ENCODE results near the gene VAMP1. TPM values are rescaled to one million over a fixed set of nuclear protein-coding genes. Genes with fewer than 3 reads are reported as not detected.

Gene VAMP1
- total and polyA plus RNA-seq, 9 of the 15 experiments (the other 6 are each of a cell fraction or from before 2014, with no cell fraction given), result 0.76 to 13.2 (median 4.2) TPM

DNA sequence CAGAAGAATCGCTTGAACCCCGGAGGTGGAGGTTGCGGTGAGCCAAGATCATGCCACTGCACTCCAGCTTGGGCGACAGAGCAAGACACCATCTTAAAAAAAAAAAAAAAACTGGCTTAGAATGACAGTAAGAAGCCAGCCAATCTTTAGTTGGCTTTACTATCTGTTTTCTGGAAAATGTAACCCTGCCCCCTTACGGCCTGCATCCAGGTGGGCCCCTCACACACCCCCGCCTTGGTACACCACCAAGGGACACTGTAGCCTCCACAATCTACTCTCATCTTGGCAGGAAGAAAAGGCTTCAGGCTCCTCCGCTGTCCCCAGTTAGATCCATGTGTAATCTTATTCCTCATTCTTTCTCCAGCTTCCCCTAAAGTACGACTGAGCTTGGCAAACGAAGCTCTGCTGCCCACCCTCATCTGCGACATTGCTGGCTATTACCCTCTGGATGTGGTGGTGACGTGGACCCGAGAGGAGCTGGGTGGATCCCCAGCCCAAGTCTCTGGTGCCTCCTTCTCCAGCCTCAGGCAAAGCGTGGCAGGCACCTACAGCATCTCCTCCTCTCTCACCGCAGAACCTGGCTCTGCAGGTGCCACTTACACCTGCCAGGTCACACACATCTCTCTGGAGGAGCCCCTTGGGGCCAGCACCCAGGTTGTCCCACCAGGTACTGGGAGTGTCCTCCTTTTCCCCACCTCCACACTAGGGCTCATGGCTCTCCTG, 12.0 kb downstream of the VAMP1 start:
- Histone ChIP-seq H3K79me2 (ENCODE audit: control insufficient read depth, insufficient read depth, low read length) (no peaks in the 10 kb centered on the region), H3K9me1 (ENCODE audit: control insufficient read depth, insufficient read depth, low read length) (no peaks in the 10 kb centered on the region), H3K36me3 (ENCODE audit: control insufficient read depth, insufficient read depth, low read length) (0 out of 3 replicates have a peak, but pooled peaks cover 5% of the 10 kb centered on the region), H3K4me3 (no peak overlapping the region), H3K27me3 (ENCODE audit: control insufficient read depth in 2 of 2, insufficient read depth in 2 of 2, low read length in 2 of 2) (no peaks in the 10 kb centered on the region), H3K27ac (ENCODE audit: extremely low read depth, low read depth, low read length) (no peak overlapping the region), H3K4me1 (replicated peaks in 1 of 2; ENCODE audit: control insufficient read depth in 2 of 2, insufficient read depth in 2 of 2, low read length in 2 of 2) (no peaks in the 10 kb centered on the region), H2AFZ (ENCODE audit: low read depth, low read length) (no peak overlapping the region), H3K4me2 (ENCODE audit: insufficient read depth, low read length) (no peak overlapping the region), H3K9me3 (replicated peaks; ENCODE audit: control insufficient read depth, insufficient read depth, low read depth, low read length) (no peaks in the 10 kb centered on the region), H3K9ac (ENCODE audit: insufficient read depth in 1 of 2, low read depth in 2 of 2, low read length in 2 of 2) (peak overlapping the region in 1 of 2 experiments; percentile 26; a peak in 1 of 4 replicates), H4K20me1 (replicated peaks; ENCODE audit: control insufficient read depth, insufficient read depth, low read length) (no peaks in the 10 kb centered on the region)
- WGBS (ENCODE audit: insufficient coverage, low coverage, missing lambda C conversion rate), result 61% methylated on average over 9 of the region's 14 CpGs
- DNase-seq (ENCODE audit: extremely low read depth in 1 of 4, low spot score in 3 of 4), result no peak
- in situ Hi-C loops (cut with MboI), result loop anchor here (25.0 kb wide), 1 partner anchor 396 kb away; no protein-coding TSS in a partner anchor
- FAIRE-seq, result no peak
- intact Hi-C loops (cut with micrococcal nuclease), result no loop called here
- CTCF ChIA-PET (ENCODE audit: low intra/inter-chr PET ratio), result no interaction called here
- POLR2A ChIA-PET, result interaction anchor here (0.9 to 1.8 kb wide), 5 partner anchors 8 to 133 kb away, joined by 3 to 4 read pairs (median 3); no protein-coding TSS in a partner anchor
- BruUV-seq (replicated peaks), result no TSS peak
- ATAC-seq, result no peak
- TF ChIP-seq FOXA3 (CRISPR knock-in tag; conservative IDR thresholded peaks at IDR 0.05 in 1 of 2, IDR thresholded peaks at IDR 0.05 in 1 of 2), result no peak
- no peak for TF ChIP-seq MYNN (IDR thresholded peaks at IDR 0.05)
- TF ChIP-seq MYNN (CRISPR knock-in tag; IDR thresholded peaks at IDR 0.05), result no peak
- TF ChIP-seq ZNF696 (CRISPR knock-in tag; conservative IDR thresholded peaks at IDR 0.05), result no peak
- TF ChIP-seq, protein P1, sequence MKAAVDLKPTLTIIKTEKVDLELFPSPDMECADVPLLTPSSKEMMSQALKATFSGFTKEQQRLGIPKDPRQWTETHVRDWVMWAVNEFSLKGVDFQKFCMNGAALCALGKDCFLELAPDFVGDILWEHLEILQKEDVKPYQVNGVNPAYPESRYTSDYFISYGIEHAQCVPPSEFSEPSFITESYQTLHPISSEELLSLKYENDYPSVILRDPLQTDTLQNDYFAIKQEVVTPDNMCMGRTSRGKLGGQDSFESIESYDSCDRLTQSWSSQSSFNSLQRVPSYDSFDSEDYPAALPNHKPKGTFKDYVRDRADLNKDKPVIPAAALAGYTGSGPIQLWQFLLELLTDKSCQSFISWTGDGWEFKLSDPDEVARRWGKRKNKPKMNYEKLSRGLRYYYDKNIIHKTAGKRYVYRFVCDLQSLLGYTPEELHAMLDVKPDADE (conservative IDR thresholded peaks at IDR 0.05; ENCODE audit: control insufficient read depth, low read depth, low read length), result no peak
- no peak for TF ChIP-seq ASH1L (IDR thresholded peaks at IDR 0.05; ENCODE audit: borderline replicate concordance, low read depth, partially characterized antibody)
- no peak for TF ChIP-seq THRAP3 (IDR thresholded peaks at IDR 0.05; ENCODE audit: borderline replicate concordance)
- no peak for TF ChIP-seq BCOR (IDR thresholded peaks at IDR 0.05)
- TF ChIP-seq ZNF253 (CRISPR knock-in tag; conservative IDR thresholded peaks at IDR 0.05), result no peak
- TF ChIP-seq ZC3H11A (IDR thresholded peaks at IDR 0.05; ENCODE audit: low read depth, low read length), result no peak
- TF ChIP-seq, protein P2, sequence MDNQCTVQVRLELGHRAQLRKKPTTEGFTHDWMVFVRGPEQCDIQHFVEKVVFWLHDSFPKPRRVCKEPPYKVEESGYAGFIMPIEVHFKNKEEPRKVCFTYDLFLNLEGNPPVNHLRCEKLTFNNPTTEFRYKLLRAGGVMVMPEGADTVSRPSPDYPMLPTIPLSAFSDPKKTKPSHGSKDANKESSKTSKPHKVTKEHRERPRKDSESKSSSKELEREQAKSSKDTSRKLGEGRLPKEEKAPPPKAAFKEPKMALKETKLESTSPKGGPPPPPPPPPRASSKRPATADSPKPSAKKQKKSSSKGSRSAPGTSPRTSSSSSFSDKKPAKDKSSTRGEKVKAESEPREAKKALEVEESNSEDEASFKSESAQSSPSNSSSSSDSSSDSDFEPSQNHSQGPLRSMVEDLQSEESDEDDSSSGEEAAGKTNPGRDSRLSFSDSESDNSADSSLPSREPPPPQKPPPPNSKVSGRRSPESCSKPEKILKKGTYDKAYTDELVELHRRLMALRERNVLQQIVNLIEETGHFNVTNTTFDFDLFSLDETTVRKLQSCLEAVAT (IDR thresholded peaks at IDR 0.05), result no peak
- TF ChIP-seq MYC (IDR thresholded peaks at IDR 0.05; ENCODE audit: low read depth, low read length), result no peak
- no peak for TF ChIP-seq MYC (CRISPR knock-in tag; IDR thresholded peaks at IDR 0.05; ENCODE audit: borderline replicate concordance, low read depth)
- TF ChIP-seq SNRNP70 (optimal IDR thresholded peaks at IDR 0.05; ENCODE audit: low read depth, low read length), result no peak
- TF ChIP-seq ZNF551 (CRISPR knock-in tag; IDR thresholded peaks at IDR 0.05), result no peak
- TF ChIP-seq BRD4 (IDR thresholded peaks at IDR 0.05), result no peak
- no peak for TF ChIP-seq MCM7 (IDR thresholded peaks at IDR 0.05)
